SK-N-SH treated with all-trans-retinoic acid at 6 μM for 48 hours (cell line): ENCODE data around the gene AVEN.

Experiments used
- ATAC-seq: fragments of 200-7000 bp; cut with Tn5 transposase; 3 replicates; pipeline ENCODE4 v1.9.1; 2020; ENCODE audit warnings: mild to moderate bottlenecking, moderate library complexity
- BACH2 ChIP-seq: fragments of 250-450 bp; sonication (Bioruptor Pico); IDR thresholded peaks from 2 replicates; pipeline ENCODE4 v1.9.0; 2021; ENCODE audit warnings: mild to moderate bottlenecking, borderline replicate concordance
- CREB5 ChIP-seq: fragments of 250-450 bp; sonication (Bioruptor Pico); IDR thresholded peaks from 2 replicates; pipeline ENCODE4 v1.5.1; 2020; ENCODE audit warnings: low read depth, mild to moderate bottlenecking, moderate library complexity
- CSDC2 ChIP-seq: fragments of 250-450 bp; sonication (Bioruptor Pico); IDR thresholded peaks from 2 replicates; pipeline ENCODE4 v1.5.0; 2020; ENCODE audit warnings: mild to moderate bottlenecking, moderate library complexity
- CSRNP3 ChIP-seq: fragments of 250-450 bp; sonication (Bioruptor Pico); IDR thresholded peaks from 2 replicates; pipeline ENCODE4 v1.5.1; 2021; ENCODE audit warnings: mild to moderate bottlenecking, moderate library complexity
- OSR1 ChIP-seq: fragments of 250-450 bp; sonication (Bioruptor Pico); IDR thresholded peaks from 2 replicates; pipeline ENCODE4 v1.8.0; 2022; ENCODE audit warnings: moderate library complexity, mild to moderate bottlenecking, inconsistent platforms
- PATZ1 ChIP-seq: fragments of 250-450 bp; sonication (Bioruptor Pico); IDR thresholded peaks from 2 replicates; pipeline ENCODE4 v1.8.0; 2020; ENCODE audit warnings: mild to moderate bottlenecking, moderate library complexity, borderline replicate concordance
- POU6F1 ChIP-seq: fragments of 250-450 bp; sonication (Bioruptor Pico); IDR thresholded peaks from 2 replicates; pipeline ENCODE4 v1.8.0; 2021; ENCODE audit warnings: low read depth, mild to moderate bottlenecking, moderate library complexity, borderline replicate concordance
- RARB ChIP-seq: fragments of 250-450 bp; sonication (Bioruptor Pico); IDR thresholded peaks from 2 replicates; pipeline ENCODE4 v1.8.0; 2021; ENCODE audit warnings: mild to moderate bottlenecking, moderate library complexity
- SNAI2 ChIP-seq: fragments of 250-450 bp; sonication (Bioruptor Pico); IDR thresholded peaks from 2 replicates; pipeline ENCODE4 v1.5.0; 2020; ENCODE audit warnings: mild to moderate bottlenecking, moderate library complexity
- TOX ChIP-seq: fragments of 250-450 bp; sonication (Bioruptor Pico); IDR thresholded peaks from 2 replicates; pipeline ENCODE4 v1.8.0; 2021; ENCODE audit warnings: mild to moderate bottlenecking, moderate library complexity, borderline replicate concordance
- ZC3H10 ChIP-seq: fragments of 250-450 bp; sonication (Bioruptor Pico); IDR thresholded peaks from 2 replicates; pipeline ENCODE4 v1.5.1; 2021; ENCODE audit warnings: mild to moderate bottlenecking, moderate library complexity
- ZFP30 ChIP-seq: fragments of 450-650 bp; formaldehyde crosslinking; IDR thresholded peaks from 2 replicates; pipeline ENCODE4 v1.5.0; 2022; ENCODE audit warnings: mild to moderate bottlenecking, moderate library complexity
- ZNF565 ChIP-seq: fragments of 450-650 bp; formaldehyde crosslinking; conservative IDR thresholded peaks from 2 replicates; pipeline ENCODE4 v1.5.0; 2020; ENCODE audit warnings: low read depth, mild to moderate bottlenecking, moderate library complexity
- ZNF70 ChIP-seq: fragments of 450-650 bp; formaldehyde crosslinking; IDR thresholded peaks from 2 replicates; pipeline ENCODE4 v1.5.0; 2020; ENCODE audit warnings: mild to moderate bottlenecking, moderate library complexity
- ZNF8 ChIP-seq: fragments of 450-650 bp; formaldehyde crosslinking; IDR thresholded peaks from 2 replicates; pipeline ENCODE4 v1.5.0; 2020; ENCODE audit warnings: mild to moderate bottlenecking, moderate library complexity

Gene AVEN

GRCh38 chr15:33840615-33841014 is 198.4 kb downstream of the AVEN start:
- TF ChIP-seq ZNF565 (CRISPR knock-in tag) (no peak), CREB5 (CRISPR knock-in tag) (no peak), CSRNP3 (CRISPR knock-in tag) (no peak)
- ATAC-seq = no peak

GRCh38 chr15:33839540-33839939 is 199.5 kb downstream of the AVEN start:
- no peak for ATAC-seq
- TF ChIP-seq CSDC2 (CRISPR knock-in tag) = no peak
- TF ChIP-seq ZNF70 (CRISPR knock-in tag) = no peak
- no peak for TF ChIP-seq RARB (CRISPR knock-in tag)
- no peak for TF ChIP-seq POU6F1
- TF ChIP-seq ZNF8 = no peak
- no peak for TF ChIP-seq ZNF565 (CRISPR knock-in tag)

GRCh38 chr15:33837294-33837693 is 201.7 kb downstream of the AVEN start:
- TF ChIP-seq SNAI2 (CRISPR knock-in tag) (no peak), POU6F1 (no peak), OSR1 (CRISPR knock-in tag) (no peak), PATZ1 (CRISPR knock-in tag) (no peak), CREB5 (CRISPR knock-in tag) (no peak), ZC3H10 (CRISPR knock-in tag) (no peak), ZNF70 (CRISPR knock-in tag) (no peak), ZNF565 (CRISPR knock-in tag) (no peak), ZFP30 (CRISPR knock-in tag) (no peak), BACH2 (CRISPR knock-in tag) (no peak), CSRNP3 (CRISPR knock-in tag) (no peak), TOX (no peak), ZNF8 (no peak), RARB (CRISPR knock-in tag) (no peak)
- no peak for ATAC-seq
